PC-3 (cell line): ENCODE measurements around the gene CEP85L. TPM values are rescaled to one million over a fixed set of nuclear protein-coding genes. Genes with fewer than 3 reads are reported as not detected.

Experiments
- ATAC-seq: fragments of 200-7000 bp; cut with Tn5 transposase; 2 replicates; pipeline ENCODE4 v1.9.1; 2020; ENCODE audit warnings: mild to moderate bottlenecking, moderate library complexity
- BruUV-seq: library from RNA; stranded (reverse); fragments of 400-500 nt; replicated peaks from 2 replicates; lab custom pipeline; 2021; lab: Mats Ljungman, UMichigan
- CTCF ChIA-PET: fragments of 300-600 bp; sonication (Branson Sonifier 250); formaldehyde crosslinking; loops from one replicate; lab custom pipeline; 2022; ENCODE audit warnings: antibody characterized with exemption; lab: Charles Lee
- POLR2A ChIA-PET: fragments of 300-600 bp; sonication (Branson Sonifier 250); formaldehyde crosslinking; loops from one replicate; lab custom pipeline; 2022; ENCODE audit warnings: antibody characterized with exemption; ENCODE audit not compliant: unreplicated experiment; lab: Charles Lee
- DNase-seq: peaks from one replicate; pipeline ENCODE4 v3.0.0-alpha.2; 2015
- H2AFZ ChIP-seq: fragments of 300-600 bp; sonication (generic); 2 replicates; pipeline ENCODE4 v1.6.0; 2016; ENCODE audit warnings: antibody characterized with exemption, low read length
- H3F3A ChIP-seq: fragments of 300-600 bp; sonication (generic); one replicate; pipeline ENCODE4 v1.6.0; 2017; ENCODE audit warnings: antibody characterized with exemption, low read length, control low read depth, mild to moderate bottlenecking; ENCODE audit not compliant: unreplicated experiment
- H3K27ac ChIP-seq: fragments of 300-600 bp; sonication (generic); 2 replicates; pipeline ENCODE4 v1.5.1; 2016; ENCODE audit warnings: mild to moderate bottlenecking, low read length
- H3K27me3 ChIP-seq: fragments of 300-600 bp; sonication (generic); 2 replicates; pipeline ENCODE4 v1.6.1; 2016; ENCODE audit warnings: low read length, mixed read lengths
- H3K36me3 ChIP-seq: fragments of 300-600 bp; sonication (generic); 2 replicates; pipeline ENCODE4 v1.6.1; 2016; ENCODE audit warnings: low read depth, mixed run types, low read length, mixed read lengths
- H3K4me1 ChIP-seq: fragments of 300-600 bp; sonication (generic); 2 replicates; pipeline ENCODE4 v1.5.1; 2016; ENCODE audit warnings: low read length; ENCODE audit not compliant: insufficient read depth
- H3K4me2 ChIP-seq: fragments of 300-600 bp; sonication (generic); 2 replicates; pipeline ENCODE4 v1.6.0; 2016; ENCODE audit warnings: low read length
- H3K4me3 ChIP-seq: fragments of 300-600 bp; sonication (generic); 2 replicates; pipeline ENCODE4 v1.5.1; 2016; ENCODE audit warnings: mild to moderate bottlenecking, low read length, mixed read lengths
- H3K79me2 ChIP-seq: fragments of 300-600 bp; sonication (generic); 2 replicates; pipeline ENCODE4 v1.6.1; 2017; ENCODE audit warnings: low read length, mixed read lengths
- H3K9ac ChIP-seq: fragments of 300-600 bp; sonication (generic); 2 replicates; pipeline ENCODE4 v1.6.0; 2016; ENCODE audit warnings: mild to moderate bottlenecking, low read length
- H3K9me2 ChIP-seq: fragments of 300-600 bp; sonication (generic); replicated peaks from 2 replicates; pipeline ENCODE4 v1.6.1; 2016; ENCODE audit warnings: mixed run types, low read length, mixed read lengths
- H3K9me3 ChIP-seq: fragments of 300-600 bp; sonication (generic); 2 replicates; pipeline ENCODE4 v1.6.1; 2016; ENCODE audit warnings: low read length, mixed read lengths
- H4K20me1 ChIP-seq: fragments of 300-600 bp; sonication (generic); 2 replicates; pipeline ENCODE4 v1.6.1; 2016; ENCODE audit warnings: low read length, mixed read lengths
- CTCF ChIP-seq: fragments of 300-600 bp; sonication (generic); conservative IDR thresholded peaks from 2 replicates; pipeline ENCODE4 v1.5.1; 2017; ENCODE audit warnings: antibody characterized with exemption, low read depth, mild to moderate bottlenecking, low read length
- EZH2 ChIP-seq: fragments of 300-600 bp; sonication (generic); IDR thresholded peaks from one replicate; pipeline ENCODE4 v1.6.1; 2017; ENCODE audit warnings: antibody characterized with exemption, mild to moderate bottlenecking, low read length; ENCODE audit not compliant: unreplicated experiment
- EZH2phosphoT487 ChIP-seq: fragments of 300-600 bp; sonication (generic); IDR thresholded peaks from 2 replicates; pipeline ENCODE4 v1.6.1; 2018; ENCODE audit warnings: mild to moderate bottlenecking, antibody characterized with exemption, low read length, borderline replicate concordance
- intact Hi-C: fragments of 100-400 bp; cut with micrococcal nuclease; formaldehyde crosslinking; loops from 2 replicates; pipeline ENCODE4 v1.9.0; 2023
- total RNA-seq: library from RNA; depleted of rRNA; stranded (reverse); fragments of >200 nt; gene quantifications from 2 replicates; pipeline ENCODE4 v1.2.3, GENCODE V29; 2014

CEP85L gene
- total RNA-seq, 1 experiment from 2014 or later = 7.8 TPM

GRCh38 chr6:118638288-118638687, 13.1 kb downstream of the CEP85L start:
- ChIA-PET CTCF (no interaction called here), POLR2A (no interaction called here)
- TF ChIP-seq CTCF (no peak), EZH2 (no peak), EZH2phosphoT487 (no peak)
- H2AFZ ChIP-seq = no peak overlapping the region
- no peaks in the 10 kb centered on the region for H4K20me1 ChIP-seq
- H3K9ac ChIP-seq = no peak overlapping the region
- no peak overlapping the region for H3K4me2 ChIP-seq
- no peaks in the 10 kb centered on the region for H3K4me1 ChIP-seq
- H3K4me3 ChIP-seq = no peak overlapping the region
- H3K27ac ChIP-seq = no peak overlapping the region
- no peaks in the 10 kb centered on the region for H3K36me3 ChIP-seq
- no peak for DNase-seq
- H3K9me2 ChIP-seq = no peaks in the 10 kb centered on the region
- H3K9me3 ChIP-seq = no peaks in the 10 kb centered on the region
- peaks cover 11% of the 10 kb centered on the region for H3K79me2 ChIP-seq
- BruUV-seq = no TSS peak
- intact Hi-C loops = no loop called here
- no peaks in the 10 kb centered on the region for H3K27me3 ChIP-seq
- no peaks in the 10 kb centered on the region for H3F3A ChIP-seq
- no peak for ATAC-seq

GRCh38 chr6:118635909-118636735, 15.3 kb downstream of the CEP85L start:
- no peaks in the 10 kb centered on the region for H3F3A ChIP-seq
- ChIA-PET POLR2A (no interaction called here), CTCF (interaction anchor here (0.7 kb wide), 1 partner anchor 94 kb away, joined by 3 read pairs; no protein-coding TSS in a partner anchor)
- no peaks in the 10 kb centered on the region for H3K9me3 ChIP-seq
- no peak overlapping the region for H3K9ac ChIP-seq
- no peak overlapping the region for H3K4me2 ChIP-seq
- no peaks in the 10 kb centered on the region for H3K27me3 ChIP-seq
- H3K36me3 ChIP-seq = no peaks in the 10 kb centered on the region
- BruUV-seq = no TSS peak
- H3K4me3 ChIP-seq = no peak overlapping the region
- peaks cover 11% of the 10 kb centered on the region; the same call in 1 of the 2 replicates for H3K79me2 ChIP-seq
- H4K20me1 ChIP-seq = no peaks in the 10 kb centered on the region
- ATAC-seq (no peak), DNase-seq (no peak)
- TF ChIP-seq CTCF = no peak
- no peak overlapping the region for H2AFZ ChIP-seq
- H3K4me1 ChIP-seq = no peaks in the 10 kb centered on the region
- H3K27ac ChIP-seq = no peak overlapping the region
- intact Hi-C loops = no loop called here
- no peaks in the 10 kb centered on the region for H3K9me2 ChIP-seq

- Histone ChIP-seq H3K4me3 (no peak overlapping the region), H3K27ac (no peak overlapping the region), H3K79me2 (peaks cover 11% of the 10 kb centered on the region; the same call in 1 of the 2 replicates), H3F3A (no peaks in the 10 kb centered on the region), H3K9ac (no peak overlapping the region), H3K27me3 (no peaks in the 10 kb centered on the region), H3K36me3 (no peaks in the 10 kb centered on the region), H3K9me3 (no peaks in the 10 kb centered on the region), H3K9me2 (no peaks in the 10 kb centered on the region), H3K4me2 (no peak overlapping the region), H2AFZ (no peak overlapping the region), H3K4me1 (no peaks in the 10 kb centered on the region), H4K20me1 (no peaks in the 10 kb centered on the region)
- no peak for DNase-seq
- CTCF ChIA-PET = no interaction called here
- POLR2A ChIA-PET = no interaction called here
- no peak for TF ChIP-seq EZH2
- no peak for TF ChIP-seq CTCF
- no peak for TF ChIP-seq EZH2phosphoT487
- no peak for ATAC-seq
- intact Hi-C loops = loop anchor here (1.0 kb wide), 1 partner anchor 35 kb away; no protein-coding TSS in a partner anchor
- BruUV-seq = no TSS peak
Measured at GRCh38 chr6:118632359-118632758, 19.0 kb downstream of the CEP85L start.
